H1 (cell line): Measurements from ENCODE around the gene SURF2. TPM values are rescaled to one million over a fixed set of nuclear protein-coding genes. Genes with fewer than 3 reads are reported as not detected.

ENCODE experiments used
- ASH2L ChIP-seq: fragments of 200-600, 300-600 bp; sonication (generic); IDR thresholded peaks from one replicate; pipeline ENCODE4 v1.7.1; 2017; ENCODE audit warnings: low read length
- ATF2 ChIP-seq: IDR thresholded peaks from 2 replicates; pipeline ENCODE4 v1.6.1; 2012; ENCODE audit warnings: low read length, inconsistent platforms
- ATF3 ChIP-seq: IDR thresholded peaks from 2 replicates; pipeline ENCODE4 v1.6.1; 2011; ENCODE audit warnings: low read depth, mild to moderate bottlenecking, low read length; ENCODE audit not compliant: insufficient read depth
- CEBPB ChIP-seq: IDR thresholded peaks from 2 replicates; pipeline ENCODE4 v1.6.1; 2012; ENCODE audit warnings: low read depth, low read length
- CHD1 ChIP-seq: IDR thresholded peaks from 2 replicates; pipeline ENCODE4 v1.6.1; 2012; ENCODE audit warnings: low read depth, low read length, improper control_type of control experiment
- CREB1 ChIP-seq: IDR thresholded peaks from 2 replicates; pipeline ENCODE4 v1.6.1; 2012; ENCODE audit warnings: inconsistent platforms
- EZH2 ChIP-seq: fragments of 200-600 bp; sonication (generic); IDR thresholded peaks from 2 replicates; pipeline ENCODE4 v1.7.1; 2012; ENCODE audit warnings: low read depth, mild to moderate bottlenecking, moderate library complexity, low read length, inconsistent platforms; ENCODE audit not compliant: severe bottlenecking
- KDM5A ChIP-seq: fragments of 200-600 bp; IDR thresholded peaks from 2 replicates; pipeline ENCODE4 v1.7.1; 2012; ENCODE audit warnings: mild to moderate bottlenecking, low read length, inconsistent platforms, mixed read lengths
- NRF1 ChIP-seq: IDR thresholded peaks from 2 replicates; pipeline ENCODE4 v1.6.1; 2011; ENCODE audit warnings: mild to moderate bottlenecking, low read depth, low read length, improper control_type of control experiment
- PHF8 ChIP-seq: fragments of 200-600 bp; sonication (generic); conservative IDR thresholded peaks from 2 replicates; pipeline ENCODE4 v1.7.1; 2012; ENCODE audit warnings: low read depth, mild to moderate bottlenecking, inconsistent platforms, low read length, moderate library complexity
- POU5F1 ChIP-seq: IDR thresholded peaks from 2 replicates; pipeline ENCODE4 v1.6.1; 2011; ENCODE audit warnings: low read depth, mild to moderate bottlenecking, low read length, moderate library complexity
- RFX5 ChIP-seq: IDR thresholded peaks from 2 replicates; pipeline ENCODE4 v1.6.1; 2011; ENCODE audit warnings: low read depth, low read length, improper control_type of control experiment, borderline replicate concordance
- SAP30 ChIP-seq: fragments of 300-600 bp; sonication (generic); IDR thresholded peaks from 2 replicates; pipeline ENCODE4 v1.7.1; 2012; ENCODE audit warnings: low read length, moderate library complexity, mild to moderate bottlenecking, inconsistent platforms; ENCODE audit not compliant: insufficient read depth, insufficient replicate concordance
- SIX5 ChIP-seq: IDR thresholded peaks from 2 replicates; pipeline ENCODE4 v1.6.1; 2011; ENCODE audit warnings: mild to moderate bottlenecking, low read depth, low read length
- SP1 ChIP-seq: IDR thresholded peaks from 2 replicates; pipeline ENCODE4 v1.6.1; 2011; ENCODE audit warnings: low read depth, low read length
- SP2 ChIP-seq: IDR thresholded peaks from 2 replicates; pipeline ENCODE4 v1.6.1; 2012; ENCODE audit warnings: mild to moderate bottlenecking, low read length, inconsistent platforms
- TBP ChIP-seq: IDR thresholded peaks from 2 replicates; pipeline ENCODE4 v1.6.1; 2011; ENCODE audit warnings: low read depth, low read length, improper control_type of control experiment
- TEAD4 ChIP-seq: IDR thresholded peaks from 2 replicates; pipeline ENCODE4 v1.6.1; 2012; ENCODE audit warnings: low read depth, low read length, inconsistent platforms, mixed read lengths
- USF2 ChIP-seq: IDR thresholded peaks from 2 replicates; pipeline ENCODE4 v1.6.1; 2011; ENCODE audit warnings: low read length, improper control_type of control experiment
- polyA plus RNA-seq, 7 experiments: library from polyadenylated mRNA; depleted of rRNA in 3 of 7; stranded (reverse) in 5 of 7; unstranded in 2 of 7; fragments of >200 nt in 5 of 7; fragments of 200-250 nt in 2 of 7; gene quantifications; 1 replicate in 5 of 7; 2 replicates in 1 of 7; 4 replicates in 1 of 7; pipeline versions ENCODE4 v1.2.1 to v1.2.3, GENCODE V29; 2011 to 2013; ENCODE audit warnings: missing spikeins in 2 of 7, mixed read lengths in 2 of 7
- total RNA-seq: library from RNA; stranded (reverse); fragmentation: NEBNext Ultra II Directional; extraction: Animal tissue kit (Norgen Biotek cat#: 25700); gene quantifications from 2 replicates; pipeline ENCODE4 v1.2.1, GENCODE V29; 2021

SURF2 gene
- total and polyA plus RNA-seq, 2 of the 8 experiments (the other 6 are each of a cell fraction or from before 2014, with no cell fraction given), result 36.6 to 37.7 TPM

GRCh38 chr9:133359399-133360175 lies 3.2 kb downstream of the SURF2 start (continued):
- no peak for TF ChIP-seq USF2
- TF ChIP-seq RFX5, result no peak
- no peak for TF ChIP-seq ASH2L
- TF ChIP-seq CREB1, result no peak
- no peak for TF ChIP-seq CHD1
- TF ChIP-seq POU5F1, result no peak
- TF ChIP-seq CEBPB, result no peak
- TF ChIP-seq SP2, result no peak
- TF ChIP-seq SP1, result no peak
- TF ChIP-seq EZH2, result no peak
- no peak for TF ChIP-seq NRF1
- TF ChIP-seq SAP30, result no peak
- no peak for TF ChIP-seq TBP
- no peak for TF ChIP-seq ATF3
- TF ChIP-seq ATF2, result no peak
- no peak for TF ChIP-seq SIX5
- no peak for TF ChIP-seq KDM5A
- no peak for TF ChIP-seq TEAD4
- no peak for TF ChIP-seq PHF8
